ENCODE measurements around the gene BATF3.
"Not testable (repeated sequence)": the region's sequence is repeated elsewhere in the genome, so short reads cannot be mapped to it uniquely, and the experiment has no call there.

BATF3 gene

GRCh38 chr1:212699625-212700222 is at the start of gene BATF3:
BATF3 (minus strand) TSS chr1:212699840; CDS start chr1:212699762, 78 bp downstream.
- peak in 1 of 2 donors; percentile 54 for DNase-seq

DNA sequence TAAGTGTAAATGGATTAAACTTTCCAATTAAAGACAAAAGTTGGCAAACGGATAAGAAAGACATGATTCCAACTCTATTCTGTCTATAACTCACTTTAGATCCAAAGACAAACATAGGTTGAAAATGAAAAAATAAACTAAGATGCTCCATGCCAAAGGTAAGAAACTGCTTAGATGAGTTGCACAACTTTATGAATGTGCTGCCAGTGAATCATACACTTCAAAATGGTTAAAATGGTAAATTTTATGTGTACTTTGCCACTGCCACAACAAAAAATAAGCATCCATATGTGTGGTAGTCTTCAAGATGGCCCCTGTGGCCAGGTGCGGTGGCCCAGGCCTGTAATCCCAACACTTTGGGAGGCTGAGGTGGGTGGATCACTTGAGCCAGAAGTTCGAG is 46.9 kb upstream of the BATF3 start:
- no peak for DNase-seq

DNA sequence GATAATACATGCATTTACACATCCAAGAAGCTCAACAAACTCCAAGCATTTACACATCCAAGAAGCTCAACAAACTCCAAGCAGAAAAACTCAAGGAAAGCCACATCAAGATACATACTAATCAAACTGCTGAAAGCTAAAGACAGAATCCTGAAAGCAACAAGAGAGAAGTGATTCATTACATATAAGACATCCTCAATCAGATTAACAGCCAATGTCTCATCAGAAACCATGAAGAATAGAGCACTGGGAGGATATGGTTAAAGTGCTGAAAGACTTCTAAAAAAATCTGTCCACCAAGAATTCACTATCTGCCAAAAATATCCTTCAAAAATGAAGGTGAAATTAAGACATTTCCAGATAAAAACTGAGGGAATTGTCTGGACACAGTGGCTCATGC is 45.7 kb upstream of the BATF3 start:
- no peak for DNase-seq

DNA sequence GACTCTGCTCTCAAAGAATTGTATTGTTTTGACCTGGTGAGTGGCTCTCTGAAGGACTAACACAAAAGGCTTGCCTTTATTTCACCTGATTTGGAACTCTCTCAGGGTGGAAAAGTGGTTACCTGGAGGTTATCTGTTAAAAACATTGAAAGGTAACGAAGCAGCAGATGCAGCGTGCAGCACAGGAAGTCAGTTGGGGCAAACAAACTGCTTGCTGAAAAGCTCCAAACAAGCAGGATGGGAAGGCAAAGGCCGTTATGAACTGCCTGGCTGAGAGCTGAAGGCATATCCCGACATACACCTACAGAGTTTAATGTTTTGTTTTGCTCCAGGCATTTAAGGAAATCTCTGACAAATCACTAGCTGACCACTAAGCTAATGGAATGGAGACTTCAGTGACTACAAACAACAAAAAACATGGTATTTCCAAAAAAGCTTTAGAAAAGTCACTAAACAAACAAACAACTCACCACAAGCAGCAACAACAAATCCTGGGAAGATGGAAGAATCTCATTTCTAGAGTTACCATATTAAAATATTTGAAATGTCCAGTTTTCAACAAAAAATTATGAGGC is 44.3 kb upstream of the BATF3 start:
- DNase-seq = no peak

DNA sequence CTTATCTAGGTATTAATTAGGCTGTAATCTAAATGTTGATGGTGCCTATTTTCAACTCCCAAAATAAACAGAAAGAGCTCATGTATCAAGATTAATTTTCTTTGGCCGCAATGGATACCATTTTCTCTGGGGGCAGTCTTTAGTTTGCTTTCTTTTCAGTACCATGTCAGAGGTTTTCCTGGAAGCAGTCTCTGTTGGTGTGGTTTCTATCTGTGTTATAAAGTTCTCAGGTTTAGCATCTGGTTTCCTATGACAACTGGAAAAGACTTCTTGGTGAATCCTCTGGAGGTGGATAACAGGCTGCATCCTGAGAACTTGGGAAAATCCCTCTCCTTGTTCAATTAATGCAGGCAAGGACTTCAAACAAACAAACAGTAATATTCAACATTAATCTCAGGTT is 38.7 kb upstream of the BATF3 start:
- DNase-seq = no peak

DNA sequence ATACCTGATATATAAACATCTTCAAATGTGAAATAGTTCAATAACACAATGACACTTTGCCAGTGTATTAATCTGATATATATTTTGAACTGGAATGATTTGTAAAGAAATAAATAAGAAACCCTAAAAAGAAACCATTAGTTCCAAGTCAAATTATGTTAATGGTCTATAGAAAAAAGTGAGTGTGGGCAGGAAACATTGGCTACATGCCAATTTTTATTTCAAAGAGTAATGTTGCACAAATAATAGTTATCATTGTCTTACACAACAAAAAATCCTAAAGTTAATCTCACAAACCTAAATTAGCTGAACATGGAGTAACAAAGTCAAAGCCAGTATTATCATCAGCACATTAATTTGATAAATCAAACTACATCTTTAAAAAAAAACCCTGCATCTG is 37.9 kb upstream of the BATF3 start:
- no peak for DNase-seq

DNA sequence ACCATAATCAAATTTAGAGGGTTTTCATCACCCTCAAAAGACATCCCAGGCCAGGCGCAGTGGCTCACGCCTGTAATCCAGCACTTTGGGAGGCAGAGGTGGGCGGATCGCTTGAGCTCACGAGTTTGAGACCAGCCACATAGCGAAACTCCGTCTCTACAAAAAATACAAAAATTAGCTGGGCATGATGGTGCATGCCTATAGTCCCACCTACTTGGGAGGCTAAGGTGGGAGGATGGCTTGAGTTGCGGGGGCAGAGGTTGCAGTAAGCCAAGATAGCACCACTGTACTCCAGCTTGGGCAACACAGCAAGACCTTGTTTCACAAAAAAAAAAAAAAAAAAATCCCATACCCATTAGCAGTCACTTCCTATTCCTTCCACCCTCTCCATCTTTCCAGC is 33.5 kb upstream of the BATF3 start:
- no peak for DNase-seq

DNA sequence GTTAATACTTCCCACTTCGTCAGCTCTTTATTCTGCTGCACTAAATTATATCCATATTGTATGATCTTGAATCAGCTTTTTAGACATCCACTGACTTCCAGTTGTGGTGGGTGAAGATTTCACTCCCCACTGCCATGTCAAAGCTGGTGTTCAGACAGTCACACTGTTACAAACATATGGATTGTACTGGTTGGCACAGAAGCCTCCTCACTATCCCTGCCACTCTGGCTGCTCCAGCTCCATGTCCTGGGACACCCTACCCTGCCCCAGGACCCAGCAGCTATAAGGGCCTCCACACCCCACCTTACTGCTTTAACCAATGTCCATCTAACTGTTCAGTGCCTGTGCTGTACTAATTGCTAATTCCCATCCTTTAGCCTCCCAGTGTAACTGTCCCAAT is 32.0 kb upstream of the BATF3 start:
- no peak for DNase-seq

GRCh38 chr1:212728606-212729005 is 29.0 kb upstream of the BATF3 start:
- DNase-seq = no peak

DNA sequence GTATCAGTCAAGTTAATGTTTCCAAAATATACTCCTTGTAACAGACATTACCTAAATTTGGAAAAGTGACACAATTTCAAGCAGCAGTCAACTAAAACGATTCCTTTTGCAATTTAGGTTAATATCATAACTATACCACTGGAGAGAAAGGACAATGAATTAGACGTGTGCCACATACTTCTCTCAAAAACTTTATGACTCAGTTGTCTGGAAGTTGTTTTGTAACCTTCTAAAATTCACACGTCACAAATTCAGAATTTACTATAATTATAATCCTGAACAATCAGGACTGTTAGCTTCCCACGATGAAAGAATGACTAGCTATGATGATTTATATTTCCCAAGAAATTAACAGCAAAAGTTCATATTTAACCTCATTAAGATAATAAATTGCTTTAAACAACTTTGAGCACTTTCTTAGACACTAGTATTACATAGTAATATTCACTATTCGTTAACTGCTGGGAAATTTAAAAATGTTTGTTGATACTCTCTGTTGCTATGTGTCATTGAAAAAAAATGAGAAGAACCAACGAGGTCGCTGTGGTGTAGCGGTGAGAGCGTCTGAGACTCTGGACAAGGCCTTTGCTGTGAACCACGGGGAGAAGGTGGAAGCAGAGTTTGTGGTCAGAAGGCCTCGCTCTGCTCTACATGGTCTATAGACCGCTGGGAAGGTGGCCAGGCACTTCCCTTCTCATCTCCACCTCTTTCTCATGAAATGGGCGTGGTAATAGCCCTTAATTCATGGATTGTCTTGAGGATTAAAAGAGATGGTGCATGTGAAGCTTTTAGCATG is 27.9 kb upstream of the BATF3 start:
- DNase-seq = no peak

- not testable (repeated sequence) for DNase-seq
Measured at GRCh38 chr1:212724679-212725078, 25.0 kb upstream of the BATF3 start.

- DNase-seq = no peak
Measured at GRCh38 chr1:212722270-212722957, 22.8 kb upstream of the BATF3 start.

- no peak for DNase-seq
Measured at GRCh38 chr1:212721388-212722247, 22.0 kb upstream of the BATF3 start.

- no peak for DNase-seq
Measured at GRCh38 chr1:212719633-212720032, 20.0 kb upstream of the BATF3 start.

DNA sequence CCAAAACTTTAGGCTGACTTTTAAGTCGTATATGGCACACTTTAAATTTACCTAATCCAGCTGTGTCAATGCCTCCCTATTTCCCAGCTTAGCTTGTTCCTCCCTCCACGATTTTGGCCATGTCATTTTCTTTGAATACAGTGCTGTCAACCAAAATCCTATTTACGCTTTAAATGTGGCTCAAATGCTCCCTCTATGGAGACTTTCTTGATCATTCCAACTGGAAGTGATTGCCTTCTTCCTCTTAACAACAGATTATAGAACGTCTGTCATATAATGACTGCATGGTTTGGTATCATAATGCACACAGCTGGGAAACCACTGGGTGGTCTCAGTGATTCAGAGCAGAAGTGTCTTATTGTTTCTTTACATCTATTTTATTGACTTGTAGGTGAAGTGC is 18.9 kb upstream of the BATF3 start:
- DNase-seq = no peak

- DNase-seq = no peak
Measured at GRCh38 chr1:212716161-212716560, 16.5 kb upstream of the BATF3 start.

GRCh38 chr1:212713465-212714136 is 14.0 kb upstream of the BATF3 start:
- no peak for DNase-seq

- DNase-seq = no peak
Measured at GRCh38 chr1:212712451-212713303, 13.0 kb upstream of the BATF3 start.

DNA sequence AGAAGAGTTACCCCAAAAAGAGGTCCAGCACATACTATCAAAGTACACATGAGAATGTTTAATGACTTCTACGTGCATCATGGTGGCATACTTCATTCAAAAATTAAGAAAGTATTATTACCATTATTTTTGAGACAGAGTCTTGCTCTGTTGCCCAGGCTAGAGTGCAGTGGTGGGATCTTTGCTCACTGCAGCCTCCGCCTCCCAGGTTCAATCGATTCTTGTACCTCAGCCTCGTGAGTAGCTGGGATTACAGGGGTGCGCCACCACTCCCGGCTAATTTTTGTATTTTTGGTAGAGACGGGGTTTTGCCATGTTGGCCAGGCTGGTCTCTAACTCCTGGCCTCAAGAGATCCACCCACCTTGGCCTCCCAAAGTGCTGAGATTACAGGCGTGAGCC is 12.3 kb upstream of the BATF3 start:
- not testable (repeated sequence) for DNase-seq

- DNase-seq = no peak
Measured at GRCh38 chr1:212710566-212710965, 10.9 kb upstream of the BATF3 start.

- DNase-seq = no peak
Measured at GRCh38 chr1:212703991-212704564, 4.4 kb upstream of the BATF3 start.
